Prostate gland (tissue), 2 donors: ENCODE measurements around the gene SEMA4F. TPM values are rescaled to one million over a fixed set of nuclear protein-coding genes. Genes with fewer than 3 reads are reported as not detected.

Source experiments
- DNase-seq: peaks from one replicate; pipeline ENCODE4 v3.0.0-alpha.2; 2019; ENCODE audit warnings: low spot score
- H3K27ac ChIP-seq, 2 donors: fragments of 200-600 bp; sonication (generic); 2 replicates each; pipeline ENCODE4 v1.5.1; 2017 to 2019
- H3K27me3 ChIP-seq: fragments of 200-600 bp; sonication (generic); replicated peaks from 2 replicates; pipeline ENCODE4 v1.5.1; 2019; ENCODE audit not compliant: insufficient read depth
- H3K36me3 ChIP-seq, 2 donors: fragments of 200-600 bp; sonication (generic); 1 replicate in 1 of 2; 2 replicates in 1 of 2; pipeline versions ENCODE4 v1.5.1 to v1.8.1; 2017 to 2019
- H3K4me1 ChIP-seq: fragments of 200-600 bp; sonication (generic); replicated peaks from 2 replicates; pipeline ENCODE4 v1.5.1; 2019
- H3K4me3 ChIP-seq, 2 donors: fragments of 200-600 bp; sonication (generic); 2 replicates each; pipeline ENCODE4 v1.5.1; 2017 to 2019
- H3K9me3 ChIP-seq: fragments of 200-600 bp; sonication (generic); 2 replicates; pipeline ENCODE4 v1.5.1; 2017
- CTCF ChIP-seq, 4 experiments: fragments of 200-600 bp in 2 of 4; fragments of 450-650 bp in 2 of 4; sonication (generic) in 2 of 4; IDR thresholded peaks; 1 replicate in 3 of 4; 2 replicates in 1 of 4; pipeline ENCODE4 v1.5.1; 2016 to 2019; ENCODE audit warnings: antibody characterized with exemption in 4 of 4, mild to moderate bottlenecking in 2 of 4, moderate library complexity in 2 of 4
- POLR2A ChIP-seq: fragments of 450-650 bp; IDR thresholded peaks from one replicate; pipeline ENCODE4 v1.6.1; 2016; ENCODE audit warnings: antibody characterized with exemption, mild to moderate bottlenecking
- POLR2AphosphoS5 ChIP-seq: sonication (generic); formaldehyde crosslinking; IDR thresholded peaks from one replicate; pipeline ENCODE4 v1.6.1; 2017; ENCODE audit warnings: antibody characterized with exemption
- WGBS: methylation state at CpG from one replicate; pipeline ENCODE4 v1.1.5; 2018; 5-methylcytosine and 5-hydroxymethylcytosine counted together
- intact Hi-C: fragments of 100-400 bp; cut with DNase I; formaldehyde crosslinking; loops from one replicate; pipeline ENCODE4 v1.14.2; 2022
- total RNA-seq, 2 donors: library from RNA; depleted of rRNA; stranded (reverse); fragments of >200 nt; gene quantifications; one replicate each; pipeline ENCODE4 v1.1.0, GENCODE V29; 2016

The SEMA4F gene
- total RNA-seq, 2 donors from 2014 or later: 12.3 to 16.5 TPM

DNA sequence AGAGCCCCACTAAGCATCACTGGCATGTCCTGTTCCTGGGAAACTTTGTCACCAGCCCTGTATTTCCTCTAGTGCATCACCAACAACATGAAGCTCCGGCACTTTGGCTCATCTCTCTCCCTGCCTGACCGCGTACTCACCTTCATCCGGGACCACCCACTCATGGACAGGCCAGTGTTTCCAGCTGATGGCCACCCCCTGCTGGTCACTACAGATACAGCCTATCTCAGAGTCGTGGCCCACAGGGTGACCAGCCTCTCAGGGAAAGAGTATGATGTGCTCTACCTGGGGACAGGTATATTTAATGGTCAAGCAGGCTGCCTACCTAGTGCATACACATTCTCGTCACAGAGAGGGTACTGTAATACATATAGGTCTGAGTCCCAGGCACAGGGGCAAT lies 21.0 kb downstream of the SEMA4F start:
- Histone ChIP-seq H3K27ac (no peak overlapping the region), H3K9me3 (no peaks in the 10 kb centered on the region), H3K4me1 (no peaks in the 10 kb centered on the region), H3K36me3 (no peaks in the 10 kb centered on the region), H3K4me3 (no peak overlapping the region), H3K27me3 (no peaks in the 10 kb centered on the region)
- no peak for DNase-seq
- intact Hi-C loops: no loop called here
- WGBS: 88% methylated on average over 6 of the region's 6 CpGs
- TF ChIP-seq CTCF (IDR thresholded peaks at IDR 0.05) (no peak), POLR2AphosphoS5 (no peak), POLR2A (no peak)

GRCh38 chr2:74676331-74676730 lies 22.3 kb downstream of the SEMA4F start:
- Histone ChIP-seq H3K9me3 (no peaks in the 10 kb centered on the region), H3K27me3 (no peaks in the 10 kb centered on the region), H3K27ac (no peak overlapping the region), H3K4me1 (no peaks in the 10 kb centered on the region), H3K36me3 (no peaks in the 10 kb centered on the region), H3K4me3 (no peak overlapping the region)
- TF ChIP-seq POLR2A (no peak), POLR2AphosphoS5 (no peak), CTCF (IDR thresholded peaks at IDR 0.05) (no peak)
- 89% methylated on average over 4 of the region's 4 CpGs for WGBS
- no peak for DNase-seq
- intact Hi-C loops: no loop called here

- no peak overlapping the region for H3K27ac ChIP-seq
- intact Hi-C loops: no loop called here
- H3K4me1 ChIP-seq: no peaks in the 10 kb centered on the region
- H3K36me3 ChIP-seq: no peaks in the 10 kb centered on the region
- H3K9me3 ChIP-seq: no peaks in the 10 kb centered on the region
- no peak overlapping the region for H3K4me3 ChIP-seq
- DNase-seq: no peak
- no peaks in the 10 kb centered on the region for H3K27me3 ChIP-seq
- TF ChIP-seq POLR2AphosphoS5 (no peak), POLR2A (no peak), CTCF (IDR thresholded peaks at IDR 0.05) (no peak)
- WGBS: 92% methylated on average over 13 of the region's 15 CpGs
These were observed 25.6 kb downstream of the SEMA4F start for GRCh38 chr2:74679615-74680014.

DNA sequence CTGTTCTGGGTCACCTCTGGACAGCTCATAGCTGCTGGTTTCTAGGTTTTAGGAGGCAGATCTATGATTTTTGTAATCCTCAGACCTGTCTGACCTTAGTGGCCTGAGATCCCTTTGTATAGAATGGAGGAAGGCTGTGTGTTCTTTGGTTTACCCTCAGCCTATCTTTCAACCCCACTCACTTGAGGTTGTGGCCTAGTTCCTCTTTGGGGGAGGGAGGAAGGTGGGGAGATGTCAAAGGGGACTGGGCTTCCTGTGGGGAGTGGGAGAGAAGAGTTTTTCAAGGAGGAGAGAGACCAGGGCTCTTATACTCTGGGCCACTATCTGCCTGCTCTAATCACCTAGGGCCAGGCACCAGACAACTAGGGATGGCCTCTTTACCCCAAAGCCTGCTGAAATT lies 28.5 kb downstream of the SEMA4F start:
- Histone ChIP-seq H3K36me3 (no peaks in the 10 kb centered on the region), H3K4me1 (no peaks in the 10 kb centered on the region), H3K4me3 (no peak overlapping the region), H3K9me3 (no peaks in the 10 kb centered on the region), H3K27ac (no peak overlapping the region), H3K27me3 (no peaks in the 10 kb centered on the region)
- intact Hi-C loops: no loop called here
- TF ChIP-seq CTCF (IDR thresholded peaks at IDR 0.05) (no peak), POLR2A (no peak), POLR2AphosphoS5 (no peak)
- DNase-seq: no peak

DNA sequence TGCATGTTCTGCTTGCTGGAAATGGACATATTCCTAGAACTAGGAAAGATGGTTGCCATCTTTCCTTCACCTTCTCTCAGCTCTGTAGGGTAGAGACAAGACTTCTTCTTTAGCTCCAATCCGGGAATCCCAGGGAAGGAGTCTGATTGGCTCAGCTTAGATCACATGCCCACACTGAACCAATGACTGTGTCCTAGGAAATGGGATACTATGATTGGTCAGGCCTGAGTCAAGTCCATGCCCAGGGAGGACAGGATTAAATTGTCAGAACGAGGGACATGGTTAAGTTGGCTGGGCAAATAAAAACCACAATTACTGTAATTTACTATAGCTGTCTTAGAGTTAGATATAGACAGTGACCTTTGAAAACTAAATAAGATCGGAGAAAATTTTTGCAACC lies 31.4 kb downstream of the SEMA4F start:
- no peak for DNase-seq
- Histone ChIP-seq H3K27me3 (no peaks in the 10 kb centered on the region), H3K36me3 (no peaks in the 10 kb centered on the region), H3K27ac (no peak overlapping the region), H3K9me3 (no peaks in the 10 kb centered on the region), H3K4me1 (no peaks in the 10 kb centered on the region), H3K4me3 (no peak overlapping the region)
- no peak for TF ChIP-seq POLR2AphosphoS5
- TF ChIP-seq POLR2A: no peak
- TF ChIP-seq CTCF (IDR thresholded peaks at IDR 0.05): no peak
- 88% methylated on average over 3 of the region's 3 CpGs for WGBS
- intact Hi-C loops: no loop called here
